ENCODE results near the gene UBE2J2. TPM values are rescaled to one million over a fixed set of nuclear protein-coding genes. Genes with fewer than 3 reads are reported as not detected.

UBE2J2 gene
- total RNA-seq, result 31.8 and 39.7 TPM in 2 replicates

GRCh38 chr1:1273512-1274298 is at the start of gene UBE2J2:
Gene UBE2J2, minus strand, starts transcription at chr1:1273854. Its CDS starts 5,862 bp downstream, at chr1:1267992.

DNA sequence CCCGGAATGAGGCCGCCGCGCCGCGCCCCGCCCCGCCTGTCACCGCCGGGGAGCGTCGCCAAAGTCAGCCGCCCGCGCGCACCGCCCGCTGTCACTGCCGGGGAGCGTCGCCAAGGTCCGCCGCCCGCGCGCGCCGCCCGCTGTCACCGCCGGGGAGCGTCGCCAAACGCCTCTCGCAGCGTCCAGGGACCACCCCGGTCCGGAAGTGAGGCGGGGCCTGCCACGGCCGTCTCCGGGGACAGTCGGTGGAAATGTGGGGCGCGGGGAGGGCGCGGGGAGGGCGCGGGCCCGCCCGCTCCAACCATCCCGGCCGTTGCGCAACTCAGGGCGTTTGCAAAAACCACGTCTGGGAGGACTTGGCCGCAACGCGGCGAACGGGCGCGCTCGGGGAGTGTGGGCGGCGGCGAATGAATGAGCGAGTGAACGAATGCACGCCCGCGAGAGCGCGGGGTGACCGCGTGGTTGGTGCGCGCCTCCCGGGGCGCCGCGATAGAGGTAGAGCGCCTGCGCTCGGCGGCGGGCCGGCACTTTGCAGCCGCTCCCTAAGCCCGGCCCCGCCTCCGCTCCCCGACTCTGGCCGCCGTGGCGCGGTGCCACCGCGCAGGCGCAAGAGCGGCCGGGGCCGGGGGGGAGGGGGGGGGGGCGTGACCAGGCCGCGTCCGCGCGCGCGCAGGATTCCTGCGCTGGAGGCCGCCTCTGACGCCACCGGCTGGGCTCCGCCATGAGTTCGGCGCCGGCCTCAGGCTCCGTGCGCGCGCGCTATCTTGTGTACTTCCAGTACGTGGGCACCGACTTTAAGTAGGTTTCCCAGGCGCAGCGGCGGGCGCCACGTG is 34.5 kb upstream of the UBE2J2 start, which contains the start of the genes ACAP3 and PUSL1:
Gene ACAP3, minus strand, starts transcription at position 8 of the 833 bp plus-strand sequence. CDS start 115 bp downstream, outside the sequence.
Gene PUSL1, plus strand, starts transcription at position 675 of the 833 bp plus-strand sequence. Its CDS starts 47 bp downstream, at position 722.

DNA sequence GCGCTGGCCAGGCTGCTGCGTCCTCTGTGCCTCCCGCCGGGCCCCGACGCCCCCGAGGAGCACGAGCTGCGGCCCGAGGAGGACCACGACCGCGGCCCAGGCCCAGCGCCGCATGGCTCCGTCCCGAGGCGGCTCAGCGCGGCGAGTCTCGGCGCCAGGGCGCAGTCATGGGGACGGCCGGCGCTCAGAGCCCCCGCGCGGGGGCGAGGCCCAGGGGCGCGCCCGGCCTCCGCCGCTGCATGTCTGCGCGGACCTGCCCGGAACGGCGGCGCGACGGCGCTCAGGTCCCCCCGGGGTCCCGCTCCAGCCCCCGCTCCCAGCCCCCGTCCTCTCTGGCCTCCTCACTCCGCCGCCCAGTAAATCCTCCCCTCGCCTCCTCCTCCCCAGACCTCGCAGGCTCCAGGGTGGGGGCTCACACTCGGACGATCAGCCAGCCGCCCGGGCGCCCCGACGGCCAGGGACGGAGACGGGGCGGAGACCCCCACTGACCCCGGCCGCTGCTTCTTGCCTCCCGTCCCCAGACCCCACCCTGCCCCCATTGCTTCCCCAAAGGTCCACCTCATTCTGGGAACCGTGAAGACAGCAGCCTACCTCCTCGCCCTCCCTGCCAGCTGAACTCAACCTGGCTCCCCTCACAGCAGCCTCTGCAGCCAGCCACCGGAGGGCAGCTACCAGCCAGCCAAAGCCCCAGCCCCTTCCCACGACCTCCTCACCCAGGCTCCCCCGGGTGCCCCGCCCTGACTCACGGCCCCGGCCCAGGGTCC is 26.9 kb downstream of the UBE2J2 start, which contains the start of gene C1QTNF12:
Gene C1QTNF12, minus strand, starts transcription at position 146 of the 764 bp plus-strand sequence. Its CDS starts 32 bp downstream, at position 114.

GRCh38 chr1:1232208-1232795 is 41.4 kb downstream of the UBE2J2 start, which contains the start of gene B3GALT6:
Gene B3GALT6, plus strand, starts transcription at chr1:1232237. Its CDS starts 42 bp downstream, at chr1:1232279.

DNA sequence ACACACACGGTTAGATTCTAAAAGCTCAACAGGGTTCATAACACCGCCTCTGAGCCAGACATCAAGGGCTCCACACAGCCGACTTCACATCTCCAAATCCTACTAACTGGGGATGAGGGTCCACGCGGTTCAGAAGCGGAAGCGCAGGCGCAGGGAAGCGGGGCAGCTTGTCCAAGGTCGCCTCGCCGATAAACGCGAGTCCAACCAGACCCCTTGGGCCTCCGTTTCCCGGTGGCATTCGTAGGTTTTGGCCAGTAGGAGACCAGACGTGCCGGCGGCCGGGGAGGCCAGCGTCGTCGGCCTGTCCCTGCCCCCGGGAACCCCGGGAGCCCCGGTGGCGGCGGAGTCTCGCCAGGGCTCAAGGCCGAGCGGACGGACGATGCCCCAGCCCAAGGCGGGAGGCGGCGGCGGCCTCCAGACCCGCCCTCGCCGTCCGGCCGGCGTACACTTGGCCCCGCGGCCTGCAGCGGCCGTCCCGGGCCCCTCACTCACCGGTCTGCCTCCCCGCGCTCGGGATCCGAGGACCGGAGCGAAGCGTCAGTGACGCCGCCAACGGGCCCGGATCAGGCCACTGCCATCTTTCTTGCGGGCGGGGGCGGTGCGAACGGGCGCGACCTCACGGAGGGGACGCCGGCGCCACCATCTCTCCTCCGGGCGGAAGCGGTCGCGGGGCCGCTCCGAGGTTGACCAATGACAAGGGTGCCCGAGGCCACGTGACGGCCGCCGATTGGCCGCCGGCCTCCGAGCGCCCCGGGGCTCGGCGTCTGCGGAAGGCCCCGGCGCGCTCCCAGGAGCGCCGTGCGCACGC is 42.0 kb downstream of the UBE2J2 start, which contains the start of gene SDF4:
Gene SDF4, minus strand, starts transcription at position 602 of the 808 bp plus-strand sequence. CDS start 3,229 bp downstream, outside the sequence.

DNA sequence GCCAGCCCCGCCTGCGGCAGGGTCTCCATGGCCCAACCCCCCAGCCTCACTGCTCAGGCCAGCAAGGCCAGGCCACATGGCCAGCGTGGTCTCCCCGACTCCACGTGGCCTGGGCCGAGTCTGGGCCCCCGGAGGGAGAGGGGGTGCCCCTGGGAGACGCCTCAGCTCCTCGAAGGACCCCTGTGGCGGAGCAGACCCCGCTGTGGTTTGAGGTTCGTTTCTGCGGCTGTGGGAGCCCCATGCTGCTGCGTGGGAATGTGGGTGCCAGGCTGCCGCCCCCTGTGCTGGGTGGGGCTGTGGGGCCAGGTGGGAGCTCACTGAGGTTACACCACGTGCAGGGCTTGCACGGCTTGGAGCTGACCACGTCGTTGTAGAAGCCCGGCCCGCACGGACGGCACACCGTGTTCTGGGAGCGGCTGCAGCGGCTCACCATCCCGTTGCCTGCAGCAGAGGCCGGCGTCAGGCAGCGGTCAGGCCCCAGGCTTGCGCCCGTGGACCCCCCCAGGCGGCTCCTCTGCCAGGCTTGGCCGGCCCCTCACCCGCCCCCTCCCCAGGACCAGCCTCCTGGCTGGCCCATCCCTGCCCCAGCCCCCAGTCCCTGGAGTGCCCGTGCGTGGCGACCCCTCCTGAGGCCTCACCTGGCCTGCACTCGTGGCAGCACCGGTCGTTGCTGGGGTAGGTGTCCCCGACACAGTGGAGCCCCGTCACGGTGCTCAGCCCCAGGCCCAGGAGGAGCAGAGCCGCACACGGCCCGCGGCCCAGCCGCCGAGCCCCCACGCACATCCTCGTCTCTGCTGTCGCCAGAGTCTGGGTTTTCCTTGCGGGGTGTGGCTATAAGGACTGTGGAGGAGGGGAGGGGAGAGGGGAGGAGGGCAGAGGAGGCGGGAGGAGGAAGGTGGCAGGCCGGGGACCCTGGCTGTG is 60.0 kb downstream of the UBE2J2 start, which contains the start of gene TNFRSF4:
Gene TNFRSF4, minus strand, starts transcription at position 809 of the 921 bp plus-strand sequence. Its CDS starts 26 bp downstream, at position 783.

GRCh38 chr1:1206376-1206965 is 67.2 kb downstream of the UBE2J2 start, which contains the start of gene TNFRSF18:
Gene TNFRSF18, minus strand, starts transcription at chr1:1206592. Its CDS starts 21 bp downstream, at chr1:1206571.

Other genes starting within 250 kb of the UBE2J2 start
- not detected in 2 replicates for gene RNF223, start 199.5 kb downstream of the UBE2J2 start, total RNA-seq
- 4.3 and 5.5 TPM in 2 replicates for gene C1orf159, start 157.8 kb downstream of the UBE2J2 start, total RNA-seq
- gene TTLL10, start 100.0 kb downstream of the UBE2J2 start, total RNA-seq, result not detected in 2 replicates
- gene TNFRSF18, start 67.3 kb downstream of the UBE2J2 start, total RNA-seq, result 0.28 TPM in 1 of 2 replicates, not detected in the other
- gene TNFRSF4, start 59.7 kb downstream of the UBE2J2 start, total RNA-seq, result 0.63 and 1.6 TPM in 2 replicates
- gene SDF4, start 41.9 kb downstream of the UBE2J2 start, total RNA-seq, result 91.0 and 126 TPM in 2 replicates
- 23.4 and 30.0 TPM in 2 replicates for gene B3GALT6, start 41.6 kb downstream of the UBE2J2 start, total RNA-seq
- gene C1QTNF12, start 27.1 kb downstream of the UBE2J2 start, total RNA-seq, result 0.45 and 0.85 TPM in 2 replicates
- gene SCNN1D, start 6.6 kb upstream of the UBE2J2 start, total RNA-seq, result 0.27 and 0.66 TPM in 2 replicates
- gene ACAP3, start 34.1 kb upstream of the UBE2J2 start, total RNA-seq, result 22.7 and 37.0 TPM in 2 replicates
- gene PUSL1, start 34.7 kb upstream of the UBE2J2 start, total RNA-seq, result 12.5 and 13.0 TPM in 2 replicates
- gene INTS11, start 50.8 kb upstream of the UBE2J2 start, total RNA-seq, result 71.9 and 89.6 TPM in 2 replicates
- 11.4 and 11.6 TPM in 2 replicates for gene CPTP, start 50.9 kb upstream of the UBE2J2 start, total RNA-seq
- gene TAS1R3, start 57.4 kb upstream of the UBE2J2 start, total RNA-seq, result 0.18 and 0.19 TPM in 2 replicates
- 41.9 and 101 TPM in 2 replicates for gene DVL1, start 75.6 kb upstream of the UBE2J2 start, total RNA-seq
- 0.63 and 6.3 TPM in 2 replicates for gene MXRA8, start 84.7 kb upstream of the UBE2J2 start, total RNA-seq
- gene AURKAIP1, start 101.4 kb upstream of the UBE2J2 start, total RNA-seq, result 91.8 and 109 TPM in 2 replicates
- gene CCNL2, start 125.5 kb upstream of the UBE2J2 start, total RNA-seq, result 80.2 and 143 TPM in 2 replicates
- gene MRPL20, start 133.4 kb upstream of the UBE2J2 start, total RNA-seq, result 103 and 128 TPM in 2 replicates
- gene ANKRD65, start 147.4 kb upstream of the UBE2J2 start, total RNA-seq, result under 0.01 and 0.09 TPM in 2 replicates
- gene VWA1, start 161.8 kb upstream of the UBE2J2 start, total RNA-seq, result 4.4 and 11.1 TPM in 2 replicates
- under 0.01 TPM in 1 of 2 replicates, not detected in the other for gene ATAD3C, start 175.8 kb upstream of the UBE2J2 start, total RNA-seq
- 16.4 and 26.7 TPM in 2 replicates for gene ATAD3B, start 197.9 kb upstream of the UBE2J2 start, total RNA-seq
- 38.3 and 56.9 TPM in 2 replicates for gene ATAD3A, start 238.3 kb upstream of the UBE2J2 start, total RNA-seq

All from endothelial cell of coronary artery (primary cell).